ENCODE measurements around the gene SDK2. TPM values are rescaled to one million over a fixed set of nuclear protein-coding genes. Genes with fewer than 3 reads are reported as not detected.

Gene SDK2
- total and polyA plus RNA-seq, 2 of the 8 experiments (the other 6 are each of a cell fraction or from before 2014, with no cell fraction given), result 3.9 to 4.1 TPM

DNA sequence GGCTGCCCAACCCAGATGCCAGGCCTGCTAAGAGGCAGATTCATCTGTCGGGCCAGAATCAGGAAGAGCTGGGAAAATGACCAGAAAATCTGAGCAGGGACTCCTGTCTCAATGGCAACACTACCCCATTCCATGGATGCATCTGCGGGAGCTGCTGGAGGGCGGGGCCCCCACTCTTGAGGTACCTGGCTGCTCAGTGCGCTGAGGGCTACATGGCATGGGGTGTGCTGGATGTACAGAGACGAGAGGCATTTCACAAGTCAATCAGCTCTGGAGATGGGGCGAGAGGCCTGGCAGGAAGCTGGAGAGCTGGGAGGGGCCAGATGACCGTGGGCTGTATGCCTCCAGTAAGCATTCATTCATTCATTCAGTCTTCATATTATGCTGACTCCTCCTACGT is 6.4 kb downstream of the SDK2 start (continued):
- TF ChIP-seq ASH2L (IDR thresholded peaks at IDR 0.05; ENCODE audit: low read length), result no peak
- TF ChIP-seq HDAC6 (IDR thresholded peaks at IDR 0.05; ENCODE audit: low read depth, low read length), result no peak
- no peak for TF ChIP-seq TBP (IDR thresholded peaks at IDR 0.05; ENCODE audit: low read depth, low read length)
- TF ChIP-seq EGR1 (IDR thresholded peaks at IDR 0.05; ENCODE audit: borderline replicate concordance, low read depth, low read length), result no peak
- no peak for TF ChIP-seq TEAD4 (IDR thresholded peaks at IDR 0.05; ENCODE audit: low read depth, low read length)
- TF ChIP-seq KDM5A (IDR thresholded peaks at IDR 0.05; ENCODE audit: low read length), result no peak
- TF ChIP-seq EZH2 (IDR thresholded peaks at IDR 0.05; ENCODE audit: low read depth, low read length, severe bottlenecking), result no peak
